Measurements from ENCODE around the gene TIMP2. TPM values are rescaled to one million over a fixed set of nuclear protein-coding genes. Genes with fewer than 3 reads are reported as not detected.

Gene TIMP2
- total and polyA plus RNA-seq, 2 of the 13 experiments (the other 11 are each of a cell fraction or from before 2014, with no cell fraction given), result 3.8 to 8.5 TPM

DNA sequence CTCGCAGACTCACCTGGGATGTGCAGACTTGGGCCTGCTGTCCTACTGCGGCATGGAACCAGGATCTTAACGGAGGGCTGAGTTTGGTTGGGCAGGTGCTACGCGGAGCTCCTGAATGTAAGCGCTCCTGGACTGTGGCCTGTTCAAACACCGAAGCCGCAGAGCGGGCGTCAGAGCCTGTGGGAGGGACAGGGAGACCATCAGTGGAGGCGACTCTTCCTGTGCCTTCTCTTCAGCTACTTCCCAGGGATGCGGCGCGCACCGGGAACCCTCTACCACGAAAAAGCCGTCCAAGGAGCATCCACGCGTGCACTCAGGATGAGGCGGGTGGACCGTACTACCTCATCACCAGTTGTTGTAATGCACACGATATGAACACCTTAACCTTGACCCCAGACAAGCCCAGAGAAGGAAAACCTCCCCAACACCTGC lies 86.6 kb downstream of the TIMP2 start (continued):
- peak; percentile 78 for TF ChIP-seq SAP130 (CRISPR knock-in tag; IDR thresholded peaks at IDR 0.05; ENCODE audit: low read depth)
- TF ChIP-seq NFIB (CRISPR knock-in tag; IDR thresholded peaks at IDR 0.05; ENCODE audit: borderline replicate concordance), result no peak
- TF ChIP-seq POLR2A (IDR thresholded peaks at IDR 0.05; ENCODE audit: insufficient read depth in 1 of 2, low read depth in 2 of 2, low read length in 2 of 2), result no peak
- TF ChIP-seq XBP1 (CRISPR knock-in tag; IDR thresholded peaks at IDR 0.05), result no peak
- TF ChIP-seq ZNF552 (CRISPR knock-in tag; IDR thresholded peaks at IDR 0.05; ENCODE audit: borderline replicate concordance), result no peak
- no peak for TF ChIP-seq ZNF564 (CRISPR knock-in tag; IDR thresholded peaks at IDR 0.05)
- TF ChIP-seq TAF15 (IDR thresholded peaks at IDR 0.05; ENCODE audit: low read depth, low read length, poor library complexity, severe bottlenecking), result no peak
- no peak for TF ChIP-seq ZNF382 (CRISPR knock-in tag; IDR thresholded peaks at IDR 0.05; ENCODE audit: borderline replicate concordance)
- no peak for TF ChIP-seq ZNF549 (CRISPR knock-in tag; IDR thresholded peaks at IDR 0.05)
- TF ChIP-seq, protein P1, sequence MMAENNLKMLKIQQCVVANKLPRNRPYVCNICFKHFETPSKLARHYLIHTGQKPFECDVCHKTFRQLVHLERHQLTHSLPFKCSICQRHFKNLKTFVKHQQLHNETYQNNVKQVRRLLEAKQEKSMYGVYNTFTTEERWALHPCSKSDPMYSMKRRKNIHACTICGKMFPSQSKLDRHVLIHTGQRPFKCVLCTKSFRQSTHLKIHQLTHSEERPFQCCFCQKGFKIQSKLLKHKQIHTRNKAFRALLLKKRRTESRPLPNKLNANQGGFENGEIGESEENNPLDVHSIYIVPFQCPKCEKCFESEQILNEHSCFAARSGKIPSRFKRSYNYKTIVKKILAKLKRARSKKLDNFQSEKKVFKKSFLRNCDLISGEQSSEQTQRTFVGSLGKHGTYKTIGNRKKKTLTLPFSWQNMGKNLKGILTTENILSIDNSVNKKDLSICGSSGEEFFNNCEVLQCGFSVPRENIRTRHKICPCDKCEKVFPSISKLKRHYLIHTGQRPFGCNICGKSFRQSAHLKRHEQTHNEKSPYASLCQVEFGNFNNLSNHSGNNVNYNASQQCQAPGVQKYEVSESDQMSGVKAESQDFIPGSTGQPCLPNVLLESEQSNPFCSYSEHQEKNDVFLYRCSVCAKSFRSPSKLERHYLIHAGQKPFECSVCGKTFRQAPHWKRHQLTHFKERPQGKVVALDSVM (CRISPR knock-in tag; IDR thresholded peaks at IDR 0.05), result no peak
- TF ChIP-seq SIX4 (CRISPR knock-in tag; IDR thresholded peaks at IDR 0.05), result no peak
- peak; percentile 59; the same call in 1 of the 2 replicates for TF ChIP-seq RFXAP (CRISPR knock-in tag; IDR thresholded peaks at IDR 0.05; ENCODE audit: borderline replicate concordance)
- TF ChIP-seq ZNF605 (CRISPR knock-in tag; IDR thresholded peaks at IDR 0.05), result no peak
- TF ChIP-seq PHF5A (CRISPR knock-in tag; IDR thresholded peaks at IDR 0.05; ENCODE audit: low read depth, unreplicated experiment), result no peak
- TF ChIP-seq, protein P2, sequence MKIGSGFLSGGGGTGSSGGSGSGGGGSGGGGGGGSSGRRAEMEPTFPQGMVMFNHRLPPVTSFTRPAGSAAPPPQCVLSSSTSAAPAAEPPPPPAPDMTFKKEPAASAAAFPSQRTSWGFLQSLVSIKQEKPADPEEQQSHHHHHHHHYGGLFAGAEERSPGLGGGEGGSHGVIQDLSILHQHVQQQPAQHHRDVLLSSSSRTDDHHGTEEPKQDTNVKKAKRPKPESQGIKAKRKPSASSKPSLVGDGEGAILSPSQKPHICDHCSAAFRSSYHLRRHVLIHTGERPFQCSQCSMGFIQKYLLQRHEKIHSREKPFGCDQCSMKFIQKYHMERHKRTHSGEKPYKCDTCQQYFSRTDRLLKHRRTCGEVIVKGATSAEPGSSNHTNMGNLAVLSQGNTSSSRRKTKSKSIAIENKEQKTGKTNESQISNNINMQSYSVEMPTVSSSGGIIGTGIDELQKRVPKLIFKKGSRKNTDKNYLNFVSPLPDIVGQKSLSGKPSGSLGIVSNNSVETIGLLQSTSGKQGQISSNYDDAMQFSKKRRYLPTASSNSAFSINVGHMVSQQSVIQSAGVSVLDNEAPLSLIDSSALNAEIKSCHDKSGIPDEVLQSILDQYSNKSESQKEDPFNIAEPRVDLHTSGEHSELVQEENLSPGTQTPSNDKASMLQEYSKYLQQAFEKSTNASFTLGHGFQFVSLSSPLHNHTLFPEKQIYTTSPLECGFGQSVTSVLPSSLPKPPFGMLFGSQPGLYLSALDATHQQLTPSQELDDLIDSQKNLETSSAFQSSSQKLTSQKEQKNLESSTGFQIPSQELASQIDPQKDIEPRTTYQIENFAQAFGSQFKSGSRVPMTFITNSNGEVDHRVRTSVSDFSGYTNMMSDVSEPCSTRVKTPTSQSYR (CRISPR knock-in tag; IDR thresholded peaks at IDR 0.05; ENCODE audit: borderline replicate concordance), result no peak
- no peak for TF ChIP-seq SMAD3 (CRISPR knock-in tag; IDR thresholded peaks at IDR 0.05)
- no peak for TF ChIP-seq NFATC3 (CRISPR knock-in tag; IDR thresholded peaks at IDR 0.05)
- 0 out of 2 replicates have a peak, but pooled peaks have one; percentile 22 for TF ChIP-seq ZSCAN25 (CRISPR knock-in tag; IDR thresholded peaks at IDR 0.05)
- no peak for TF ChIP-seq GABPA (IDR thresholded peaks at IDR 0.05; ENCODE audit: low read depth, low read length)
- no peak for TF ChIP-seq GABPA (CRISPR knock-in tag; IDR thresholded peaks at IDR 0.05; ENCODE audit: low read depth)
- TF ChIP-seq, protein P3, sequence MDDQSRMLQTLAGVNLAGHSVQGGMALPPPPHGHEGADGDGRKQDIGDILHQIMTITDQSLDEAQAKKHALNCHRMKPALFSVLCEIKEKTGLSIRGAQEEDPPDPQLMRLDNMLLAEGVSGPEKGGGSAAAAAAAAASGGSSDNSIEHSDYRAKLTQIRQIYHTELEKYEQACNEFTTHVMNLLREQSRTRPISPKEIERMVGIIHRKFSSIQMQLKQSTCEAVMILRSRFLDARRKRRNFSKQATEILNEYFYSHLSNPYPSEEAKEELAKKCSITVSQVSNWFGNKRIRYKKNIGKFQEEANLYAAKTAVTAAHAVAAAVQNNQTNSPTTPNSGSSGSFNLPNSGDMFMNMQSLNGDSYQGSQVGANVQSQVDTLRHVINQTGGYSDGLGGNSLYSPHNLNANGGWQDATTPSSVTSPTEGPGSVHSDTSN (CRISPR knock-in tag; IDR thresholded peaks at IDR 0.05; ENCODE audit: borderline replicate concordance), result no peak
- TF ChIP-seq MAFF (IDR thresholded peaks at IDR 0.05; ENCODE audit: low read depth, low read length), result no peak
- TF ChIP-seq ZNF768 (CRISPR knock-in tag; IDR thresholded peaks at IDR 0.05), result no peak
- no peak for TF ChIP-seq ZNF879 (CRISPR knock-in tag; IDR thresholded peaks at IDR 0.05)
- TF ChIP-seq ZNF615 (CRISPR knock-in tag; IDR thresholded peaks at IDR 0.05; ENCODE audit: borderline replicate concordance), result no peak
- no peak for TF ChIP-seq NFIC (IDR thresholded peaks at IDR 0.05; ENCODE audit: low read length)
- no peak for TF ChIP-seq POLR2AphosphoS2 (IDR thresholded peaks at IDR 0.05; ENCODE audit: low read depth, low read length)
- no peak for TF ChIP-seq TEAD3 (CRISPR knock-in tag; optimal IDR thresholded peaks at IDR 0.05; ENCODE audit: borderline replicate concordance)
- TF ChIP-seq MXD4 (CRISPR knock-in tag; IDR thresholded peaks at IDR 0.05), result no peak; the same call in 1 of the 2 replicates
- TF ChIP-seq ZNF510 (CRISPR knock-in tag; IDR thresholded peaks at IDR 0.05; ENCODE audit: low read depth), result no peak
